Adrenal gland (tissue), 12 donors: ENCODE data around the gene KTN1. TPM values are rescaled to one million over a fixed set of nuclear protein-coding genes. Genes with fewer than 3 reads are reported as not detected.

Experiments
- DNase-seq, 7 donors: peaks; one replicate each; pipeline ENCODE4 v3.0.0-alpha.2; 2019 to 2020
- H3K27ac ChIP-seq, 5 donors: fragments of 200-600 bp; sonication (generic) in 4 of 5; 1 replicate in 3 of 5; 2 replicates in 2 of 5; pipeline versions ENCODE4 v1.5.1 to v1.8.0; 2016 to 2020; ENCODE audit warnings: mild to moderate bottlenecking in 1 of 5
- H3K27me3 ChIP-seq: fragments of 200-600 bp; 2 replicates; pipeline ENCODE4 v1.8.0; 2021
- H3K36me3 ChIP-seq, 2 donors: fragments of 200-600 bp; replicated peaks in 1 of 2; 1 replicate in 1 of 2; 2 replicates in 1 of 2; pipeline versions ENCODE4 v1.5.1 to v1.8.0; 2018 to 2022
- H3K4me1 ChIP-seq, 2 donors: fragments of 200-600 bp; replicated peaks in 1 of 2; 1 replicate in 1 of 2; 2 replicates in 1 of 2; pipeline versions ENCODE4 v1.5.1 to v1.8.0; 2018 to 2021
- H3K4me3 ChIP-seq, 4 donors: fragments of 200-600 bp; sonication (generic) in 3 of 4; one replicate each; pipeline ENCODE4 v1.5.1; 2016 to 2018
- H3K9me3 ChIP-seq, 3 donors: fragments of 200-600 bp; sonication (generic) in 1 of 3; replicated peaks in 1 of 3; 1 replicate in 2 of 3; 2 replicates in 1 of 3; pipeline versions ENCODE4 v1.5.1 to v1.8.0; 2016 to 2021
- POLR2A ChIP-seq, 2 donors: fragments of 450-650 bp; IDR thresholded peaks; one replicate each; pipeline ENCODE4 v1.6.1; 2017; ENCODE audit warnings: antibody characterized with exemption in 2 of 2, mild to moderate bottlenecking in 2 of 2, moderate library complexity in 1 of 2
- WGBS, 4 donors: extraction: QIAGEN DNeasy Blood & Tissue Kit in 2 of 4; methylation state at CpG; one replicate each; pipeline versions ENCODE4 v1.1.5 to v1.1.7; 2013 to 2017; 5-methylcytosine and 5-hydroxymethylcytosine counted together
- intact Hi-C, 2 donors: fragments of 100-400 bp; cut with DNase I; formaldehyde crosslinking; loops; one replicate each; pipeline versions ENCODE4 v1.14.1 to v1.15.0; 2022 to 2023
- polyA plus RNA-seq, 3 donors: library from polyadenylated mRNA; stranded (reverse); fragments of 200-250 nt in 2 of 3; fragments of 350-450 nt in 1 of 3; fragmentation: Illumina TruSeq in 1 of 3; extraction: RNeasy Lipid Tissue Mini Kit (QIAGEN cat#74804) in 1 of 3; gene quantifications; one replicate each; pipeline ENCODE4 v1.2.3, GENCODE V29; 2013 to 2014
- total RNA-seq, 9 donors: library from RNA; depleted of rRNA in 4 of 9; stranded (reverse); fragments of >200 nt in 4 of 9; fragments of 120-200 nt in 1 of 9; fragmentation: NEBNext Ultra II Directional in 1 of 9; extraction: Animal tissue kit (Norgen Biotek cat#: 25700) in 1 of 9; gene quantifications; one replicate each; pipeline versions ENCODE4 v1.1.0 to v1.2.4, GENCODE V29; 2013 to 2023
- TF ChIP-seq, protein P1 (sequence below), 6 experiments: fragments of 450-650 bp in 4 of 6; fragments of 200-600 bp in 2 of 6; sonication (generic) in 1 of 6; IDR thresholded peaks; 1 replicate in 5 of 6; 2 replicates in 1 of 6; pipeline versions ENCODE4 v1.5.1 to v1.8.0; 2016 to 2021; ENCODE audit warnings: antibody characterized with exemption in 6 of 6, mild to moderate bottlenecking in 2 of 6, moderate library complexity in 1 of 6
- donor health status: healthy with polysubstance abuse.
- donor health status: Bipolar disorder and iron deficiency.
- donor health status: DM: yes; HTN: yes; CAD: no.
- donor health status: DM: no; HTN: no; CAD: no.
- donor health status: DM: no; HTN: no; CAD: no.
- donor health status: DM: yes; HTN: yes; CAD: no.

Gene KTN1
- total and polyA plus RNA-seq, 12 donors: 60.4 to 283 (median 154) TPM

DNA sequence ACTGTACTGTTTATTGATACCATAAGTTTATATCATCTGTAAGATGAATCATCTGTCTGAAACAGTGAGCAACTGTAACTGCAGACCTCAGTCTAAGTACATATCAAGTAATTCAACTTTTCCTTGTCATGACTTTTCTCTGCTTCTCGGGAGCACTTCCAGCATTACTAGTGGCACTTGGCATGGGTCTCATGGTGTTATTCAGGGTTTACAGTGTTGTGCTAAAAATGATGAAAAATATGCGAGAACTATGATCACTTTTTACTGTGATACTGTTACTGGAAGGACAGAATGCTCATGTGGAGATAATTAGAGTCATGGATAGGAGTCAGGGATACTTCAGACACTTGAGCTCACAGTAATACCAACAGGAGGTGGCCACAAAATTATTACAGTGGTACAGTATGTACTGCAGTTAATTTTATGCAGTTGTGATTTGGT lies 8.3 kb downstream of the KTN1 start:
- H3K36me3 ChIP-seq: no peaks in the 10 kb centered on the region
- TF ChIP-seq, protein P1, sequence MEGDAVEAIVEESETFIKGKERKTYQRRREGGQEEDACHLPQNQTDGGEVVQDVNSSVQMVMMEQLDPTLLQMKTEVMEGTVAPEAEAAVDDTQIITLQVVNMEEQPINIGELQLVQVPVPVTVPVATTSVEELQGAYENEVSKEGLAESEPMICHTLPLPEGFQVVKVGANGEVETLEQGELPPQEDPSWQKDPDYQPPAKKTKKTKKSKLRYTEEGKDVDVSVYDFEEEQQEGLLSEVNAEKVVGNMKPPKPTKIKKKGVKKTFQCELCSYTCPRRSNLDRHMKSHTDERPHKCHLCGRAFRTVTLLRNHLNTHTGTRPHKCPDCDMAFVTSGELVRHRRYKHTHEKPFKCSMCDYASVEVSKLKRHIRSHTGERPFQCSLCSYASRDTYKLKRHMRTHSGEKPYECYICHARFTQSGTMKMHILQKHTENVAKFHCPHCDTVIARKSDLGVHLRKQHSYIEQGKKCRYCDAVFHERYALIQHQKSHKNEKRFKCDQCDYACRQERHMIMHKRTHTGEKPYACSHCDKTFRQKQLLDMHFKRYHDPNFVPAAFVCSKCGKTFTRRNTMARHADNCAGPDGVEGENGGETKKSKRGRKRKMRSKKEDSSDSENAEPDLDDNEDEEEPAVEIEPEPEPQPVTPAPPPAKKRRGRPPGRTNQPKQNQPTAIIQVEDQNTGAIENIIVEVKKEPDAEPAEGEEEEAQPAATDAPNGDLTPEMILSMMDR (IDR thresholded peaks at IDR 0.05): no peak
- no peak for TF ChIP-seq POLR2A (IDR thresholded peaks at IDR 0.05)
- WGBS, 4 donors: 30 to 44% (median 40%) methylated on average over 2 of the region's 2 CpGs
- H3K27ac ChIP-seq: no peak overlapping the region
- H3K9me3 ChIP-seq: no peaks in the 10 kb centered on the region
- H3K4me3 ChIP-seq: no peak overlapping the region
- intact Hi-C loops: loop anchor here in 1 of 2 donors (10.0 kb wide), 1 partner anchor 143 kb away; the partner anchor contains the start of gene TBPL2
- no peak for DNase-seq
- H3K4me1 ChIP-seq: peaks cover 24 to 60% of the 10 kb centered on the region in 2 donors
- H3K27me3 ChIP-seq: no peaks in the 10 kb centered on the region

DNA sequence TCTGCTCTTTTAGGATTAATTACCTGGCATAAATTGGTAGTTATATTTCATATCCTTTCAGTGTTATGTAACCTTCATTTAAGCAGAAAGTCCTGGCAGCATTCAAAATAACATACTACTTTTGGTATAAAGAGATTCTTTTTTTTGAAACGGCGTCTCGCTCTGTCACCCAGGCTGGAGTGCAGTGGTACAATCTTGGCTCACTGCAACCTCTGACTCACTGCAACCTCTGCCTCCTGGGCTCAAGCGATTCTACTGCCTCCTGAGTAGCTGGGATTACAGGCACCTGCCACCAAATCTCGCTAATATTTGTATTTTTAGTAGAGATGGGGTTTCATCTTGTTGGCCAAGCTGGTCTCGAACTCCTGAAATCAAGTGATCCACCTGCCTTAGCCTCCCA lies 9.2 kb downstream of the KTN1 start:
- no peak for TF ChIP-seq POLR2A (IDR thresholded peaks at IDR 0.05)
- TF ChIP-seq, protein P1 (IDR thresholded peaks at IDR 0.05): no peak
- WGBS, 4 donors: 50 to 63% (median 58%) methylated on average over 6 of the region's 6 CpGs
- DNase-seq: peak in 6 of 7 donors; percentile 50 to 70 (median 61)
- intact Hi-C loops: loop anchor here in 1 of 2 donors (10.0 kb wide), 1 partner anchor 144 kb away; the partner anchor contains the start of gene TBPL2
- H3K27ac ChIP-seq: peak overlapping the region in 2 of 5 donors; percentile 7 to 31
- no peak overlapping the region for H3K4me3 ChIP-seq
- peaks cover 15 to 51% of the 10 kb centered on the region in 2 donors for H3K4me1 ChIP-seq
- H3K27me3 ChIP-seq: no peaks in the 10 kb centered on the region
- no peaks in the 10 kb centered on the region for H3K36me3 ChIP-seq
- no peaks in the 10 kb centered on the region for H3K9me3 ChIP-seq

DNA sequence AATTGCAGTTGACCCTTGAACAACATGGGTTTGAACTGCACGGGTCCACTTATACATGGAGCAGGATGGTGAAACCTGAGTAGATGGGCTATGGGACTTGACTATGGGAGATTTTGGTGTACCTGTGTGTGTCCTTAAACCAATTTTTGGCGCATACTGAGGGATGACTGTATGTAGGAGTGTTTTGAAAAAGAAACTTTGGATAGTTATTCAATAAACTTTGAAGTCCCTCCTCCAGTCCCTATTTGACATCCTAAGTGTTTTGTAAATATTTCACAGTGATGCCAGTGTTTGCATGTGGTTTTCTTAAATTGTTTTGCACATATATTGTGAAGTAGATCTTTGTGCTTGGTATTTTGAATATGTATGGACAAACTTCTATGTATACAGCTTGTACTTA lies 12.4 kb downstream of the KTN1 start:
- no peak overlapping the region for H3K27ac ChIP-seq
- TF ChIP-seq POLR2A (IDR thresholded peaks at IDR 0.05): no peak
- TF ChIP-seq, protein P1 (IDR thresholded peaks at IDR 0.05): no peak
- peaks cover 4 to 27% of the 10 kb centered on the region in 2 donors for H3K4me1 ChIP-seq
- H3K9me3 ChIP-seq: no peaks in the 10 kb centered on the region
- no peaks in the 10 kb centered on the region for H3K36me3 ChIP-seq
- H3K27me3 ChIP-seq: no peaks in the 10 kb centered on the region
- no peak overlapping the region for H3K4me3 ChIP-seq
- intact Hi-C loops: no loop called here
- WGBS, 4 donors: 66 to 94% (median 88%) methylated on average over 2 of the region's 2 CpGs
- no peak for DNase-seq

DNA sequence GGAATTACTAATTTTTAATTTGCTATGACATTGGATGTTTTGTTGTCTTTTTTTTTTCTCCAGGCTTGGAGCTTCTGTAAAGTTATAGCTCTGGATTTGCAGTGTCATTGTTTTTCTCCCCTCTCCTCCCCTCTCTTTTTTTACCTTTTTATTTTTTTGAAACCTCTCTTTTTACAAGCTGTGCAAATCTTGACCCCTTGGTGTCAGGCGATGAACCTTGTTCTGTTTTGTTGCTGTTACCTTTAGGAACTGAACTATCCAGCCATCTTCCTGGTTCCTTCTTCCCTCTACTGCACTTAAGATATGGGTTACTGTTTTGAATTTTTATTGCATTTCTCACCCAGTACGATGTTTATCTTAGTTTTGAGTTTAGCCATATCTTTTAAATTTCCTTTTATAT lies 13.7 kb downstream of the KTN1 start:
- peaks cover 3 to 15% of the 10 kb centered on the region in 2 donors for H3K4me1 ChIP-seq
- no peak for DNase-seq
- H3K36me3 ChIP-seq: no peaks in the 10 kb centered on the region
- no peak for TF ChIP-seq POLR2A (IDR thresholded peaks at IDR 0.05)
- TF ChIP-seq, protein P1 (IDR thresholded peaks at IDR 0.05): no peak
- no peaks in the 10 kb centered on the region for H3K27me3 ChIP-seq
- 65 to 78% (median 70%) methylated on average over 2 of the region's 2 CpGs for WGBS, 4 donors
- no peak overlapping the region for H3K27ac ChIP-seq
- intact Hi-C loops: no loop called here
- H3K9me3 ChIP-seq: no peaks in the 10 kb centered on the region
- H3K4me3 ChIP-seq: no peak overlapping the region
